Right hindlimb (tissue), 1 donor: Measurements from ENCODE around the gene MVB12B.

Source experiments
- DNase-seq: peaks from one replicate; pipeline ENCODE4 v3.0.0-alpha.2; 2018

MVB12B gene

GRCh38 chr9:126331964-126332748, 5.5 kb downstream of the MVB12B start:
- DNase-seq, result no peak

- DNase-seq, result no peak
These were observed 8.3 kb downstream of the MVB12B start for GRCh38 chr9:126334721-126335621.

GRCh38 chr9:126335837-126336735, 9.5 kb downstream of the MVB12B start:
- no peak for DNase-seq

GRCh38 chr9:126336736-126337325, 10.2 kb downstream of the MVB12B start:
- no peak for DNase-seq

GRCh38 chr9:126337729-126338372, 11.2 kb downstream of the MVB12B start:
- no peak for DNase-seq

- no peak for DNase-seq
These were observed 12.3 kb downstream of the MVB12B start for GRCh38 chr9:126338945-126339344.

- DNase-seq, result no peak
These were observed 14.8 kb downstream of the MVB12B start for GRCh38 chr9:126341426-126341825.

GRCh38 chr9:126341902-126342301, 15.3 kb downstream of the MVB12B start:
- no peak for DNase-seq

GRCh38 chr9:126342621-126343031, 16.0 kb downstream of the MVB12B start:
- no peak for DNase-seq

GRCh38 chr9:126343271-126343700, 16.7 kb downstream of the MVB12B start:
- no peak for DNase-seq

GRCh38 chr9:126346031-126346430, 19.4 kb downstream of the MVB12B start:
- DNase-seq, result no peak

- no peak for DNase-seq
These were observed 20.5 kb downstream of the MVB12B start for GRCh38 chr9:126347093-126347492.

GRCh38 chr9:126347911-126348760, 21.5 kb downstream of the MVB12B start:
- DNase-seq, result no peak

GRCh38 chr9:126348911-126349550, 22.4 kb downstream of the MVB12B start:
- no peak for DNase-seq

- DNase-seq, result no peak
These were observed 28.5 kb downstream of the MVB12B start for GRCh38 chr9:126354887-126355770.

GRCh38 chr9:126357074-126357473, 30.4 kb downstream of the MVB12B start:
- no peak for DNase-seq

GRCh38 chr9:126360073-126360472, 33.4 kb downstream of the MVB12B start:
- no peak for DNase-seq

GRCh38 chr9:126361810-126362238, 35.2 kb downstream of the MVB12B start:
- no peak for DNase-seq

- DNase-seq, result no peak
These were observed 36.6 kb downstream of the MVB12B start for GRCh38 chr9:126363250-126363649.
